Ascending aorta (tissue), 2 donors: ENCODE measurements around the gene CHST13. TPM values are rescaled to one million over a fixed set of nuclear protein-coding genes. Genes with fewer than 3 reads are reported as not detected.

Source experiments
- DNase-seq, 2 donors: peaks; one replicate each; pipeline ENCODE4 v3.0.0-alpha.2; 2019; ENCODE audit warnings: low spot score in 2 of 2
- H3K27ac ChIP-seq, 2 donors: fragments of 200-600 bp; sonication (generic); one replicate each; pipeline ENCODE4 v1.5.1; 2016 to 2017; ENCODE audit warnings: mild to moderate bottlenecking in 1 of 2
- H3K27me3 ChIP-seq: fragments of 200-600 bp; sonication (generic); one replicate; pipeline ENCODE4 v1.5.1; 2017
- H3K36me3 ChIP-seq, 2 donors: fragments of 200-600 bp; sonication (generic); one replicate each; pipeline ENCODE4 v1.5.1; 2016
- H3K4me1 ChIP-seq, 2 donors: fragments of 200-600 bp; sonication (generic); one replicate each; pipeline ENCODE4 v1.5.1; 2016 to 2017; ENCODE audit warnings: mild to moderate bottlenecking in 1 of 2
- H3K4me3 ChIP-seq, 2 donors: fragments of 200-600 bp; sonication (generic); one replicate each; pipeline ENCODE4 v1.5.1; 2016 to 2017; ENCODE audit warnings: mild to moderate bottlenecking in 1 of 2
- H3K9me3 ChIP-seq, 2 donors: fragments of 200-600 bp; sonication (generic); one replicate each; pipeline ENCODE4 v1.5.1; 2016
- CTCF ChIP-seq, 3 experiments: fragments of 200-600 bp in 2 of 3; fragments of 450-650 bp in 1 of 3; sonication (generic) in 2 of 3; IDR thresholded peaks; one replicate each; pipeline ENCODE4 v1.5.1; 2016 to 2019; ENCODE audit warnings: antibody characterized with exemption in 3 of 3, mild to moderate bottlenecking in 1 of 3, moderate library complexity in 1 of 3
- intact Hi-C: fragments of 100-400 bp; cut with DNase I; formaldehyde crosslinking; loops from one replicate; pipeline ENCODE4 v1.15.1; 2023
- total RNA-seq: library from RNA; depleted of rRNA; stranded (reverse); fragments of >200 nt; gene quantifications from one replicate; pipeline ENCODE4 v1.1.0, GENCODE V29; 2016

Gene CHST13
- total RNA-seq, 1 donor from 2014 or later: not detected

GRCh38 chr3:126494204-126494969 lies 29.6 kb upstream of the CHST13 start:
- intact Hi-C loops: no loop called here
- no peak for TF ChIP-seq CTCF (IDR thresholded peaks at IDR 0.05)
- H3K27me3 ChIP-seq: no peaks in the 10 kb centered on the region
- H3K4me3 ChIP-seq: no peak overlapping the region
- DNase-seq: no peak
- no peaks in the 10 kb centered on the region for H3K4me1 ChIP-seq
- no peaks in the 10 kb centered on the region for H3K36me3 ChIP-seq
- H3K27ac ChIP-seq: no peak overlapping the region
- H3K9me3 ChIP-seq: no peaks in the 10 kb centered on the region

- Histone ChIP-seq H3K4me3 (no peak overlapping the region), H3K36me3 (no peaks in the 10 kb centered on the region), H3K27me3 (no peaks in the 10 kb centered on the region), H3K9me3 (no peaks in the 10 kb centered on the region), H3K27ac (no peak overlapping the region), H3K4me1 (no peaks in the 10 kb centered on the region)
- intact Hi-C loops: no loop called here
- DNase-seq: no peak
- TF ChIP-seq CTCF (IDR thresholded peaks at IDR 0.05): no peak
These were observed 29.1 kb upstream of the CHST13 start for GRCh38 chr3:126494970-126495230.

- DNase-seq: no peak
- no peak for TF ChIP-seq CTCF (IDR thresholded peaks at IDR 0.05)
- intact Hi-C loops: no loop called here
- Histone ChIP-seq H3K36me3 (no peaks in the 10 kb centered on the region), H3K27ac (no peak overlapping the region), H3K4me3 (no peak overlapping the region), H3K27me3 (no peaks in the 10 kb centered on the region), H3K4me1 (no peaks in the 10 kb centered on the region), H3K9me3 (no peaks in the 10 kb centered on the region)
These were observed 28.2 kb upstream of the CHST13 start for GRCh38 chr3:126495786-126496185.

GRCh38 chr3:126496894-126497850 lies 26.8 kb upstream of the CHST13 start:
- TF ChIP-seq CTCF (IDR thresholded peaks at IDR 0.05): no peak
- no peaks in the 10 kb centered on the region for H3K36me3 ChIP-seq
- no peaks in the 10 kb centered on the region for H3K9me3 ChIP-seq
- H3K27me3 ChIP-seq: no peaks in the 10 kb centered on the region
- no peak overlapping the region for H3K4me3 ChIP-seq
- no peaks in the 10 kb centered on the region for H3K4me1 ChIP-seq
- DNase-seq: no peak
- H3K27ac ChIP-seq: no peak overlapping the region
- intact Hi-C loops: no loop called here

GRCh38 chr3:126497956-126498355 lies 26.0 kb upstream of the CHST13 start:
- intact Hi-C loops: no loop called here
- no peaks in the 10 kb centered on the region for H3K27me3 ChIP-seq
- H3K27ac ChIP-seq: no peak overlapping the region
- no peak overlapping the region for H3K4me3 ChIP-seq
- H3K9me3 ChIP-seq: no peaks in the 10 kb centered on the region
- no peaks in the 10 kb centered on the region for H3K4me1 ChIP-seq
- no peak for TF ChIP-seq CTCF (IDR thresholded peaks at IDR 0.05)
- no peak for DNase-seq
- H3K36me3 ChIP-seq: no peaks in the 10 kb centered on the region
